Panc1 (cell line): ENCODE measurements around the gene RAB11FIP3. TPM values are rescaled to one million over a fixed set of nuclear protein-coding genes. Genes with fewer than 3 reads are reported as not detected.
A peak's percentile ranks its signal among the peaks of the same experiment; 100 is the strongest.

ENCODE experiments used
- ATAC-seq: fragments of 200-7000 bp; cut with Tn5 transposase; 2 replicates; pipeline ENCODE4 v1.9.1; 2020; ENCODE audit warnings: mild to moderate bottlenecking, moderate library complexity
- BruUV-seq: library from RNA; stranded (reverse); fragments of 400-500 nt; replicated peaks from 2 replicates; lab custom pipeline; 2021; lab: Mats Ljungman, UMichigan
- CTCF ChIA-PET: fragments of 300-600 bp; sonication (Branson Sonifier 250); formaldehyde crosslinking; loops from one replicate; lab custom pipeline; 2022; ENCODE audit warnings: antibody characterized with exemption; lab: Charles Lee
- POLR2A ChIA-PET: fragments of 300-600 bp; sonication (Branson Sonifier 250); formaldehyde crosslinking; loops from one replicate; lab custom pipeline; 2022; ENCODE audit warnings: antibody characterized with exemption; lab: Charles Lee
- DNase-seq: peaks from one replicate; pipeline ENCODE4 v3.0.0-alpha.2; 2010; ENCODE audit warnings: low read depth, low spot score
- H3K27ac ChIP-seq: 2 replicates; pipeline ENCODE4 v1.5.1; 2011; ENCODE audit warnings: mild to moderate bottlenecking, low read length, inconsistent platforms
- H3K27me3 ChIP-seq: fragments of 200-500 bp; sonication (Bioruptor generic); 2 replicates; pipeline ENCODE4 v1.6.0; 2014; ENCODE audit warnings: low read length, inconsistent platforms; ENCODE audit not compliant: control insufficient read depth, insufficient read depth
- H3K36me3 ChIP-seq: fragments of 200-500 bp; sonication (Bioruptor generic); 2 replicates; pipeline ENCODE4 v1.5.1; 2014; ENCODE audit warnings: inconsistent platforms, mild to moderate bottlenecking, low read length, moderate library complexity; ENCODE audit not compliant: control insufficient read depth, insufficient read depth
- H3K4me1 ChIP-seq: 2 replicates; pipeline ENCODE4 v1.5.1; 2011; ENCODE audit warnings: inconsistent platforms, mild to moderate bottlenecking, low read length, moderate library complexity; ENCODE audit not compliant: control insufficient read depth, insufficient read depth
- H3K4me3 ChIP-seq, 2 experiments: 2 replicates each; pipeline ENCODE4 v1.5.1; 2011 to 2012; ENCODE audit warnings: low read depth in 2 of 2, low read length in 2 of 2, mild to moderate bottlenecking in 2 of 2, inconsistent platforms in 1 of 2, moderate library complexity in 1 of 2
- H3K9me3 ChIP-seq: fragments of 200-500 bp; sonication (Bioruptor generic); 2 replicates; pipeline ENCODE4 v1.5.1; 2014; ENCODE audit warnings: low read depth, mild to moderate bottlenecking, inconsistent platforms, low read length, moderate library complexity; ENCODE audit not compliant: control insufficient read depth, insufficient read depth
- POLR2AphosphoS5 ChIP-seq: IDR thresholded peaks from 2 replicates; pipeline ENCODE4 v1.6.1; 2012; ENCODE audit warnings: mild to moderate bottlenecking, low read depth, low read length, moderate library complexity
- SIN3A ChIP-seq: IDR thresholded peaks from 2 replicates; pipeline ENCODE4 v1.6.1; 2012; ENCODE audit warnings: low read depth, mild to moderate bottlenecking, low read length, moderate library complexity, borderline replicate concordance; ENCODE audit not compliant: insufficient read depth
- TCF7L2 ChIP-seq: IDR thresholded peaks from 2 replicates; pipeline ENCODE4 v1.6.1; 2011; ENCODE audit warnings: mild to moderate bottlenecking, low read depth, low read length, inconsistent platforms
- in situ Hi-C: cut with HindIII; loops from 2 replicates; pipeline ENCODE4 v1.10.0; 2016; ENCODE audit warnings: low sequenced_read_pairs, low pct_unique_long_range_greater_than_20kb
- intact Hi-C: fragments of 100-400 bp; cut with micrococcal nuclease; formaldehyde crosslinking; loops from one replicate; pipeline ENCODE4 v1.10.0; 2022; ENCODE audit not compliant: unreplicated experiment
- total RNA-seq: library from RNA; stranded (reverse); gene quantifications from one replicate; pipeline ENCODE4 v1.2.1, GENCODE V29; 2021; ENCODE audit not compliant: unreplicated experiment
- TF ChIP-seq, protein P1 (sequence below): fragments of 450-650 bp; IDR thresholded peaks from 2 replicates; pipeline ENCODE4 v1.5.1; 2017; ENCODE audit warnings: mild to moderate bottlenecking
- TF ChIP-seq, protein P2 (sequence below), 2 experiments: IDR thresholded peaks; 2 replicates each; pipeline ENCODE4 v1.6.1; 2011 to 2012; ENCODE audit warnings: low read depth in 2 of 2, control low read depth in 1 of 2, low read length in 1 of 2, mild to moderate bottlenecking in 1 of 2, moderate library complexity in 1 of 2; ENCODE audit not compliant: insufficient read depth in 1 of 2

The RAB11FIP3 gene
- total RNA-seq, 1 experiment from 2014 or later, result 57.3 TPM

DNA sequence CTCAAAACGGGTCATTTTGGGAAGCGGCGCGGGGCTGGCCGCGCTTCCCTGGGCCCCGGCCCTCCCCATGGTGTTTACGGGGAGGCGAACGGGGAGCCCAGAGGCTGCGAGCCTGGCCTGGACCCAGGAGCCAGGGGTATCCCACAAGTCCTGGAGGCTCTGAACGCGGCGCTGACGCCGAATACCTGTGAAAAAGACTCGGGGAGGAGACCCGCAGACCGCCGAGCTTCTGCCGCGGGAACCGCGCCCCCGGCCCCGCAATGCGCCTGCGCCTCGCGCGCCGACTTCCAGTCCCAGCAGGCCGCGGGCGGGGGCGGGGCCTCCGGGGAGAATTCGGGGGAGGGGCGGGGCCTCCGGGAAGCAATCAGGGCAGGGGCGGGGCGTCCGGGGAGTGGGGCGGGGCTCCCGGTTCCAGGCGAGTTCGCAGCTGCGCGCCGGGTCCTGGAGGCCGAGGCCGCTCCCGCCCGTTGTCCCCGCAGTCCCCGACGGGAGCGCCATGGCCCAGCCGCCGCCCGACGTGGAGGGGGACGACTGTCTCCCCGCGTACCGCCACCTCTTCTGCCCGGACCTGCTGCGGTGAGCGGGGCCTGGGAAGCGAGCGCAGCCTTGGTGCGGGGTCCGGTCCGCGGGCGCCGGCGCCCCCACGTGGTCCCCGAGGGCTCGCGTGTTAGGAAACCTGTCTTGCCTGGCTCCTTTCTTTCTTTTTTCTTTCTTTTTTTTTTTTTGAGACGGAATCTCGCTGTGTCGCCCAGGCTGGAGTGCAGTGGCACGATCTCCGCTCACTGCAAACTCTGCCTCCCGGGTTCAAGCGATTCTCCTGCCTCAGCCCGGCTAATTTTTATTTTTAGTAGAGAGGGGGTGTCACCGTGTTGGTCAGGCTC, 23.7 kb upstream of the RAB11FIP3 start, which contains the start of gene DECR2:
Gene DECR2 (plus strand): TSS at position 418 of the 881 bp plus-strand sequence. CDS start 79 bp downstream, at position 497.
- Histone ChIP-seq H3K4me1 (peaks cover 34% of the 10 kb centered on the region), H3K27me3 (no peaks in the 10 kb centered on the region), H3K4me3 (peak within 1 kb of the TSS; percentile 67 to 81), H3K27ac (peak within 1 kb of the TSS; percentile 94), H3K9me3 (no peaks in the 10 kb centered on the region), H3K36me3 (no peaks in the 10 kb centered on the region)
- BruUV-seq, result no TSS peak
- ATAC-seq (peak; percentile 69), DNase-seq (no peak)
- in situ Hi-C loops, result no loop called here
- intact Hi-C loops, result loop anchor here (2.0 kb wide), 1 partner anchor 23 kb away; the partner anchor contains the start of gene RAB11FIP3
- CTCF ChIA-PET, result interaction anchor here (0.6 to 0.7 kb wide), 2 partner anchors 52 to 230 kb away, joined by 3 to 4 read pairs; no protein-coding TSS in a partner anchor
- TF ChIP-seq, protein P1, sequence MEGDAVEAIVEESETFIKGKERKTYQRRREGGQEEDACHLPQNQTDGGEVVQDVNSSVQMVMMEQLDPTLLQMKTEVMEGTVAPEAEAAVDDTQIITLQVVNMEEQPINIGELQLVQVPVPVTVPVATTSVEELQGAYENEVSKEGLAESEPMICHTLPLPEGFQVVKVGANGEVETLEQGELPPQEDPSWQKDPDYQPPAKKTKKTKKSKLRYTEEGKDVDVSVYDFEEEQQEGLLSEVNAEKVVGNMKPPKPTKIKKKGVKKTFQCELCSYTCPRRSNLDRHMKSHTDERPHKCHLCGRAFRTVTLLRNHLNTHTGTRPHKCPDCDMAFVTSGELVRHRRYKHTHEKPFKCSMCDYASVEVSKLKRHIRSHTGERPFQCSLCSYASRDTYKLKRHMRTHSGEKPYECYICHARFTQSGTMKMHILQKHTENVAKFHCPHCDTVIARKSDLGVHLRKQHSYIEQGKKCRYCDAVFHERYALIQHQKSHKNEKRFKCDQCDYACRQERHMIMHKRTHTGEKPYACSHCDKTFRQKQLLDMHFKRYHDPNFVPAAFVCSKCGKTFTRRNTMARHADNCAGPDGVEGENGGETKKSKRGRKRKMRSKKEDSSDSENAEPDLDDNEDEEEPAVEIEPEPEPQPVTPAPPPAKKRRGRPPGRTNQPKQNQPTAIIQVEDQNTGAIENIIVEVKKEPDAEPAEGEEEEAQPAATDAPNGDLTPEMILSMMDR, result peak; percentile 89; the same call in 1 of the 2 replicates
- TF ChIP-seq POLR2AphosphoS5 (peak; percentile 95), SIN3A (peak; percentile 59; the same call in 1 of the 2 replicates), TCF7L2 (no peak)
- TF ChIP-seq, protein P2, sequence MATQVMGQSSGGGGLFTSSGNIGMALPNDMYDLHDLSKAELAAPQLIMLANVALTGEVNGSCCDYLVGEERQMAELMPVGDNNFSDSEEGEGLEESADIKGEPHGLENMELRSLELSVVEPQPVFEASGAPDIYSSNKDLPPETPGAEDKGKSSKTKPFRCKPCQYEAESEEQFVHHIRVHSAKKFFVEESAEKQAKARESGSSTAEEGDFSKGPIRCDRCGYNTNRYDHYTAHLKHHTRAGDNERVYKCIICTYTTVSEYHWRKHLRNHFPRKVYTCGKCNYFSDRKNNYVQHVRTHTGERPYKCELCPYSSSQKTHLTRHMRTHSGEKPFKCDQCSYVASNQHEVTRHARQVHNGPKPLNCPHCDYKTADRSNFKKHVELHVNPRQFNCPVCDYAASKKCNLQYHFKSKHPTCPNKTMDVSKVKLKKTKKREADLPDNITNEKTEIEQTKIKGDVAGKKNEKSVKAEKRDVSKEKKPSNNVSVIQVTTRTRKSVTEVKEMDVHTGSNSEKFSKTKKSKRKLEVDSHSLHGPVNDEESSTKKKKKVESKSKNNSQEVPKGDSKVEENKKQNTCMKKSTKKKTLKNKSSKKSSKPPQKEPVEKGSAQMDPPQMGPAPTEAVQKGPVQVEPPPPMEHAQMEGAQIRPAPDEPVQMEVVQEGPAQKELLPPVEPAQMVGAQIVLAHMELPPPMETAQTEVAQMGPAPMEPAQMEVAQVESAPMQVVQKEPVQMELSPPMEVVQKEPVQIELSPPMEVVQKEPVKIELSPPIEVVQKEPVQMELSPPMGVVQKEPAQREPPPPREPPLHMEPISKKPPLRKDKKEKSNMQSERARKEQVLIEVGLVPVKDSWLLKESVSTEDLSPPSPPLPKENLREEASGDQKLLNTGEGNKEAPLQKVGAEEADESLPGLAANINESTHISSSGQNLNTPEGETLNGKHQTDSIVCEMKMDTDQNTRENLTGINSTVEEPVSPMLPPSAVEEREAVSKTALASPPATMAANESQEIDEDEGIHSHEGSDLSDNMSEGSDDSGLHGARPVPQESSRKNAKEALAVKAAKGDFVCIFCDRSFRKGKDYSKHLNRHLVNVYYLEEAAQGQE (IDR thresholded peaks at IDR 0.05; ENCODE audit: insufficient read depth in 1 of 2, low read depth in 2 of 2, low read length in 1 of 2), result peak in 1 of 2 experiments; percentile 32; a peak in 1 of 4 replicates
- POLR2A ChIA-PET, result interaction anchor here (0.6 to 0.7 kb wide), 3 partner anchors 40 to 245 kb away, joined by 3 to 13 read pairs (median 5); partner anchors contain the start of gene NHLRC4

DNA sequence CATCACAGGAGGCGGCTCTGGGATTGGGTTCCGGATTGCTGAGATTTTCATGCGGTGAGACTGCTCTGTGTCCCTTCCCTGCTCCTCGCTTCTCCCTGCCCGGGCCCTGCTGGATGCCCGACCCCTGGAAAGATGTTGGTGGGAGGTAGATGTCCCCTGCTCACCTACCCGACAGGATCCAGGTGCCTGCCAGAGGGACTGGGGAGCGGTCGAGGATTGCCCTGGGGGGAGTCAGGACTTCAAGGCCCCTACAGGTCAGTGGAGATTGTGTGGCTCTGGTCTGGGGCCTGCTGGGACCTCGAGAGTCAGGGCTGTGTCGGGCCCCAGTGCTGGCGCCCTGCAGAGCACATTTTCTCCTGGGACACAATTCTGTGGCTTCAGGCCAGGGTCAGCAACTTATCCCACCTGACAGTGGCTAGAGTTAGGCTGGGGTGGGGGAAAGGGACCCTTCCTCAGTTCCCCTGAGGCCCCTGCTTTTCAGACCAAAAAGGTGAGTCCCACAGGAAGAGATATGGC, 20.4 kb upstream of the RAB11FIP3 start:
- BruUV-seq, result no TSS peak
- CTCF ChIA-PET, result no interaction called here
- TF ChIP-seq, protein P1, result no peak
- TF ChIP-seq, protein P2 (IDR thresholded peaks at IDR 0.05; ENCODE audit: insufficient read depth in 1 of 2, low read depth in 2 of 2, low read length in 1 of 2), result no peak
- TF ChIP-seq TCF7L2 (no peak), SIN3A (no peak), POLR2AphosphoS5 (no peak)
- DNase-seq (no peak), ATAC-seq (no peak)
- no peak overlapping the region for H3K4me3 ChIP-seq
- intact Hi-C loops, result no loop called here
- in situ Hi-C loops, result no loop called here
- peaks cover 10% of the 10 kb centered on the region for H3K4me1 ChIP-seq
- H3K27me3 ChIP-seq, result no peaks in the 10 kb centered on the region
- no peaks in the 10 kb centered on the region for H3K9me3 ChIP-seq
- H3K36me3 ChIP-seq, result no peaks in the 10 kb centered on the region; the same call in 1 of the 2 replicates
- H3K27ac ChIP-seq, result no peak overlapping the region; the same call in 1 of the 2 replicates
- POLR2A ChIA-PET, result no interaction called here
